Endothelial cell of umbilical vein (primary cell): Measurements from ENCODE around the gene RASSF5.

Source experiments
- GATA2 ChIP-seq: IDR thresholded peaks from 2 replicates; pipeline ENCODE4 v1.7.0; 2011; ENCODE audit warnings: low read depth, mild to moderate bottlenecking, moderate library complexity, mixed read lengths, low read length; ENCODE audit not compliant: insufficient read length, insufficient read depth
- POLR2A ChIP-seq: IDR thresholded peaks from 2 replicates; pipeline ENCODE4 v1.6.1; 2012; ENCODE audit warnings: low read depth, mild to moderate bottlenecking, control low read depth, low read length
- POLR2AphosphoS5 ChIP-seq: IDR thresholded peaks from 2 replicates; pipeline ENCODE4 v1.6.1; 2012; ENCODE audit warnings: low read depth, mild to moderate bottlenecking, control low read depth, low read length, moderate library complexity; ENCODE audit not compliant: insufficient read depth
- TF ChIP-seq, protein P1 (sequence below), 2 donors: IDR thresholded peaks; 1 replicate in 1 of 2; 2 replicates in 1 of 2; pipeline ENCODE4 v1.5.1; 2011; ENCODE audit warnings: low read length in 2 of 2, mild to moderate bottlenecking in 2 of 2, moderate library complexity in 2 of 2, control low read depth in 1 of 2, inconsistent platforms in 1 of 2, low read depth in 1 of 2; ENCODE audit not compliant: insufficient read depth in 1 of 2; ENCODE audit errors: extremely low read depth in 1 of 2
- TF ChIP-seq, protein P2 (sequence below): IDR thresholded peaks from 2 replicates; pipeline ENCODE4 v1.6.1; 2011; ENCODE audit not compliant: insufficient read depth, insufficient read length

DNA sequence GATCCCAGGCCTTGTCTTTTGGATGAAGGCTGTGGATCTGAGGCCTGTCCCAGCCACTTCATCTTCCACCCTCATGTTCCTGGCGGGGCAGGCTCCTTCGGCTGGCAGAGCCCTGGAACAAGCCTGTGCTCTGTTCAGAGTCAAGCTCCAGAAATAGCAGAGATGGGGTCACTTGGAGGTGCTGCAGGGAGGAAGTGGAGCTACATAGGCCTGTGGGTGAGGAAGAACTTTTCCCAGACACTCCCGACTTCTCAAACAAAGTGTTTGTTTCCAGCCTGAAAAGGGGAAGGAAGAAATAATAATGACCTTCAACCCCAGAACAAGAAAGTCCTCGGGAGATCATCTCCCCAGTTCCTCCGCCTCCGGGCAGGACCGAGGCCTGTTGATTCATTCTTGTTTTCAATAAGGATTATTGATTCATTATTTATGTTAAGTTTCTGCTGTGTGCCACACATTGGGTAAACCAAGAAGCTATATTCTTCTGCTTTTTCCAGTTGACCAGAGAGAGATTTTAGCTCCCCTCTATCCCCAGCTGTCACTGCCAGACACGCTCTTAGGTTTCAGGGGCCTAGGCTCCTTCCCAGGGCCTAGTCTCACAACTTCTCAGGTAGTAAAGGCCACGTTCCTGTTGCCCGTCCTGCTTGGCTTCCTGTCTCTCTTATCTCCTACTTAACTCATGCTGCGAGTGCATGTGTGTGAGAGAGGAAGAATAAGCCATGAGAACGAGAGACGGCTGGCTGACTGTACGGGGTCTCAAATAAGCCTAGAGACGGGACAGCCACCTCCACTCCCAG, 20.1 kb upstream of the RASSF5 start:
- TF ChIP-seq, protein P1, sequence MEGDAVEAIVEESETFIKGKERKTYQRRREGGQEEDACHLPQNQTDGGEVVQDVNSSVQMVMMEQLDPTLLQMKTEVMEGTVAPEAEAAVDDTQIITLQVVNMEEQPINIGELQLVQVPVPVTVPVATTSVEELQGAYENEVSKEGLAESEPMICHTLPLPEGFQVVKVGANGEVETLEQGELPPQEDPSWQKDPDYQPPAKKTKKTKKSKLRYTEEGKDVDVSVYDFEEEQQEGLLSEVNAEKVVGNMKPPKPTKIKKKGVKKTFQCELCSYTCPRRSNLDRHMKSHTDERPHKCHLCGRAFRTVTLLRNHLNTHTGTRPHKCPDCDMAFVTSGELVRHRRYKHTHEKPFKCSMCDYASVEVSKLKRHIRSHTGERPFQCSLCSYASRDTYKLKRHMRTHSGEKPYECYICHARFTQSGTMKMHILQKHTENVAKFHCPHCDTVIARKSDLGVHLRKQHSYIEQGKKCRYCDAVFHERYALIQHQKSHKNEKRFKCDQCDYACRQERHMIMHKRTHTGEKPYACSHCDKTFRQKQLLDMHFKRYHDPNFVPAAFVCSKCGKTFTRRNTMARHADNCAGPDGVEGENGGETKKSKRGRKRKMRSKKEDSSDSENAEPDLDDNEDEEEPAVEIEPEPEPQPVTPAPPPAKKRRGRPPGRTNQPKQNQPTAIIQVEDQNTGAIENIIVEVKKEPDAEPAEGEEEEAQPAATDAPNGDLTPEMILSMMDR (IDR thresholded peaks at IDR 0.05; ENCODE audit: extremely low read depth in 1 of 2, insufficient read depth in 1 of 2, low read depth in 1 of 2, low read length in 2 of 2) = no peak
- no peak for TF ChIP-seq POLR2A
- no peak for TF ChIP-seq POLR2AphosphoS5
- TF ChIP-seq GATA2 = no peak
- TF ChIP-seq, protein P2, sequence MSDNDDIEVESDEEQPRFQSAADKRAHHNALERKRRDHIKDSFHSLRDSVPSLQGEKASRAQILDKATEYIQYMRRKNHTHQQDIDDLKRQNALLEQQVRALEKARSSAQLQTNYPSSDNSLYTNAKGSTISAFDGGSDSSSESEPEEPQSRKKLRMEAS = no peak
